GM12801 (cell line): ENCODE measurements around the gene NDST4.

Experiments used
- TF ChIP-seq, protein P1 (sequence below): IDR thresholded peaks from one replicate; pipeline ENCODE4 v1.5.1; 2011; ENCODE audit warnings: control low read depth; ENCODE audit not compliant: insufficient read length; ENCODE audit errors: extremely low read depth

NDST4 gene

DNA sequence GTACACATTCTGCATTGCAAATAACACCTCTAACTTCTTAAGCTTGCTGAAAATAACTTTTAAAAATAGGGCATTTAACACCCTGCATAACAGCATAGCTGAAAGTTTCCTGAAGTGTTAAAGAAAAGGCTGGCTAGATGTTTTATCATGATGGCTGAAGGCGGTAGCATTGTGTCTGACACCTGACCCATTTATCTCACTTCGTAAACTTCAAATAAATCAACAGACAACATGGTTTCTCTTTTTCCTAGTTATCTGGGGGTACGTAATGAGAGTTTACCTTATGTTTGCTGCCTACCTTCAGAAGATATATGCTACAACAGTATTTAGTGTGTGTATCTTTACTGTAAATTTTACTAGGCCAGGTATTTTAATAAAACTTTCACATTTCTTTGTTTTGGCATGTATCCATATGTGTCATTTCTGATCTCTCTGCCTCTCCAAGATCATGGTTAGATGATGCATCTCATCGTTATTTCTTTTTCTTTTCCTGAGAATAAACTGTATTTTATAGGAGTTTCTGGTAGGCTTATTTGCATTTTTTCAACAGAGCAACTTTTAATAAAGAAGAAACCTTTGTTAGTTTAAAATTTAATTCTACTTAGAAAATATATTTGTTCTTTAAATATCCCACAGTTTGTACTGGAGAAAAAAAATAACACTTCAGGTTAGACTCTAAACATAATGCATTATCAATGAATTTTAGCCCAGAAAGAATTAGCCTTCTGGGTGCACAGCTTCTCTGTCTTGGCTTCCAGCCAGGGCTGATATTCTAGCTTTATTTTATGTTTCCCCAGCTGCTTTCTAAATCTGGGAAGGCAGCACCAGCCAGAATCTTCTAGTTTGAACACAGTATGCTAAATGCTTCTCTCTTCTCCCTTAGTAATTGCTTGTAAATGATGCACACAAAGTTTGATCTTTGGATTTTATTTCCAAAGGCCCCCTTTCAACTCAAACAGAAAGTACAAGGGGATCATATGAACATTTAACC, 2.9 kb downstream of the NDST4 start:
- TF ChIP-seq, protein P1, sequence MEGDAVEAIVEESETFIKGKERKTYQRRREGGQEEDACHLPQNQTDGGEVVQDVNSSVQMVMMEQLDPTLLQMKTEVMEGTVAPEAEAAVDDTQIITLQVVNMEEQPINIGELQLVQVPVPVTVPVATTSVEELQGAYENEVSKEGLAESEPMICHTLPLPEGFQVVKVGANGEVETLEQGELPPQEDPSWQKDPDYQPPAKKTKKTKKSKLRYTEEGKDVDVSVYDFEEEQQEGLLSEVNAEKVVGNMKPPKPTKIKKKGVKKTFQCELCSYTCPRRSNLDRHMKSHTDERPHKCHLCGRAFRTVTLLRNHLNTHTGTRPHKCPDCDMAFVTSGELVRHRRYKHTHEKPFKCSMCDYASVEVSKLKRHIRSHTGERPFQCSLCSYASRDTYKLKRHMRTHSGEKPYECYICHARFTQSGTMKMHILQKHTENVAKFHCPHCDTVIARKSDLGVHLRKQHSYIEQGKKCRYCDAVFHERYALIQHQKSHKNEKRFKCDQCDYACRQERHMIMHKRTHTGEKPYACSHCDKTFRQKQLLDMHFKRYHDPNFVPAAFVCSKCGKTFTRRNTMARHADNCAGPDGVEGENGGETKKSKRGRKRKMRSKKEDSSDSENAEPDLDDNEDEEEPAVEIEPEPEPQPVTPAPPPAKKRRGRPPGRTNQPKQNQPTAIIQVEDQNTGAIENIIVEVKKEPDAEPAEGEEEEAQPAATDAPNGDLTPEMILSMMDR: no peak

DNA sequence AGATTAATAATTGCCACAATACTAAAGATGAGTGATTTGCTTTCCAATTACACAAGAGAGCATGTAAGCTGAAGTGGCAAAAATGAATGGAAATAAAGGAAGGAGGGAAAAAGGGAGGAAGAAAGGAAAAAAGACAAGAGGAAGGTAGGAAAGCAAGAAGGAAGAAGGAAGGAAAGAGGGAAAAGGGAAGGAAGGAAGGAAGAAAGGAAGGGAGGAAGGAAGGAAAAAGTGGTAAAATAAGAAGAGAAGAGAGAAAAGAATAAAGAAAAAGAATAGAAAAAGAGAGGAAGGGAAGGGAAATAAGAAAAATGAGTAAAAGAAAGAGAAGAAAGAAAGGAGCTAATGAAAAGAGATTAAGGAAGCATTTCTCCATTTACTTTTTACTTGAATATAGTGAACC, 4.6 kb downstream of the NDST4 start:
- TF ChIP-seq, protein P1: no peak

DNA sequence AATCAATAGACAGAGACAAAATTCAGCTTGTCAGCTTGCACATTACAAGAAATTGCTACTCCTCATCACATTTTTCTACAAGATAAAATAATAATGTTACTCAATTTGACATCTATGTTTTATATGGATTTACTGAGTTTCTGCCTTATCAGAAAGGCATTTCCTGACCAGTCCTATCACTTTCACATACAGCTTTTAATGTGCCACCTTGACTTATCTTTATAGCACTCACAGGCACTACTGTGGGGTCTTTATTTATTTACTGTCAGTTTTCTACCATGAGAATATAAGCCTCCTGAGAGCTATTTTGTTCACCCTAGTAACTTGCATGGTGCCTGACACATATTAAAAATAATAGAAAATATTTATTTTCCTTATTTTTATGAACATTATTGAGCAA, 6.0 kb downstream of the NDST4 start:
- TF ChIP-seq, protein P1: no peak

DNA sequence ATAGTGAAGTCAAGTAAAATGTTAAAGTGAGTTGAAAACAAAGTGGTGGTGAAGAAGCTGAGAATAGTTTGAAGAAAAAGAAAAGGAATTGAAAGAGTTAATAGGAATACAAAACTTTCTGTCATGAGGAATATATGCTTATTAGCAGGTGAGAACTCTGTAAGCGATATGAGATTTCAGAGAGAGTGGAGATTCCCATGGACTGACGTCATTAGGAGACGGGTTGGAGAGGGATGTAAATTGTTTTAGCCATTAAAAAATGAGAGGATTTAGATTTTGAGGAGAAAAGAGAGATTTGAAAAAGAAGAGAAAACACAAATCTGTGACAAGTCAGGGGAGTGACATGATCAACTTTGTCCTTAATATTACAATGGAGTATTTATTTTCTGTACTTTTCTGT, 11.7 kb downstream of the NDST4 start:
- TF ChIP-seq, protein P1: no peak

DNA sequence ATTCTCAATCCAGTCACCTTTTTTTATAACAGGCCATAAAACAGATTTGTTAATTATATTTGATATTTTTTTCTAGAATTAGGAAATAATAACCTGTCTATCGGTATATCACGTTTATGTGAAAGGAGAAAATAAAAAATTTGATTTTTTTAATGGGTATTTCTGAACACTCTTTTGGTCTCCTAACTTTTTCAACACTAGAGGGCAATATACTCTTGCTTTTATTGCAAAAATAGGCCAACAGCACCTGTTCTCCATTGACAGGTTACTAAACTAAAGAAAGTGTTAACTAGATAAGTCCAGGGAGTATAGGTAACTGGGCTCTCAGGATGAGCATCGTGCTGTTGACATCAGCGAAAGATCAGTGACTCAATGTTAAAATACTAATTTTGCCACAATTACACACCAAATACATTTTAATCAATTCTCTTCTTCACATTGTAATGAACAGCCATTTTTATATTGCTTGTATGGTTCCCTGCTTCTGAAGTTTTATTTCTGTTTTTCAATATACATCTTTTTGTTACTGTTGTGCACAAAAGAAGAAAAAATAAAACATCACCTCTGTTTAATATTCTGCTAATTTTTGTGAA, 22.8 kb downstream of the NDST4 start:
- TF ChIP-seq, protein P1: no peak

DNA sequence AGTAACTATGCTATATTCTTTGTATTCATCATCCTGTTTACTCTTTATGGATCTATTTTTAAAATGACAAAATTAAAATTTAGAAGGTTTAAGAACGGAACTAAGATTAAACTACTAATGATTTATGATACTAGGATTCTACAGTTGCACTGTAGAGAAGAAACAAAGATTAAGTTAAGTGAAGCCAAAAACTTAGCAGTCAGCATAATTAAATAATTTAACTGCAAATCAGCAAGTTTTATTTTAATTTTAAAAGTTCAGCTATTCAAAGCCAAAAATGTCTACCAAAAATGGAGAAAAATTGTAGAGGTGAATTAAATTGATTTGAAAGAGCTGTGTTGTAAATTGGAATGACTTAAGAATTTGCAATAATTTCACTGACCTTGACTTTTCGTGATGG, 30.8 kb downstream of the NDST4 start:
- TF ChIP-seq, protein P1: no peak

DNA sequence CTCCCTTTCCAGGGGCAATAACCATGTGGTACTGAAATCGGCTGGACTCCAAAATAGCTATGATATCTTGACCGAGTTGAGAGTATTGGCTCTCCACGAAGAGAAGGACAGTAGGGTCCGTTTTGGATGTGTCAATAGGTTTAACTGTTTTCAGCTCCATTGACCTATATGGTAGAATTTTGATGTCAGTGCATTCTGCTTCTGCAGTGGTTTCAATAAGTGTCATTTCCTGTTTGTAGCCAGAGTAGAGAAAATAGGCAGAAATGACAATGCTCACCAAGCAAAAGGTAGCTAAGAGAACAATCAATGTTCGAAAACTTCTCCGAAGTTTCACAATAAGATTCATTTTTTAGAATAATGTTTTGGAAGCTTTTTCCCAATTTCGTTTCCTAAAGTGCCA, 36.7 kb downstream of the NDST4 start:
- TF ChIP-seq, protein P1: no peak
